AG04449 (cell line): ENCODE data around the gene IFRD2.
"Not testable (repeated sequence)": the region's sequence is repeated elsewhere in the genome, so short reads cannot be mapped to it uniquely, and the experiment has no call there.

Experiments
- CTCF ChIA-PET: fragments of 350-600 bp; formaldehyde crosslinking; extraction: SDS; loops from one replicate; lab custom pipeline; 2021; ENCODE audit warnings: antibody characterized with exemption; lab: Yijun Ruan, JAX
- POLR2A ChIA-PET: fragments of 400-600, 350-600 bp; formaldehyde crosslinking; extraction: SDS; loops from one replicate; lab custom pipeline; 2020; ENCODE audit warnings: antibody characterized with exemption, inconsistent platforms; lab: Yijun Ruan, JAX
- DNase-seq: peaks from one replicate; pipeline ENCODE4 v3.0.0-alpha.2; 2010; ENCODE audit warnings: low read depth, low spot score
- H3K4me3 ChIP-seq: 2 replicates; pipeline ENCODE4 v1.5.1; 2011; ENCODE audit warnings: low read depth, mild to moderate bottlenecking, control low read depth, low read length
- TF ChIP-seq, protein P1 (sequence below): IDR thresholded peaks from one replicate; pipeline ENCODE4 v1.5.1; 2011; ENCODE audit warnings: mild to moderate bottlenecking, moderate library complexity, low read length, control low read depth, inconsistent platforms; ENCODE audit not compliant: insufficient read depth; ENCODE audit errors: missing control alignments

Gene IFRD2

DNA sequence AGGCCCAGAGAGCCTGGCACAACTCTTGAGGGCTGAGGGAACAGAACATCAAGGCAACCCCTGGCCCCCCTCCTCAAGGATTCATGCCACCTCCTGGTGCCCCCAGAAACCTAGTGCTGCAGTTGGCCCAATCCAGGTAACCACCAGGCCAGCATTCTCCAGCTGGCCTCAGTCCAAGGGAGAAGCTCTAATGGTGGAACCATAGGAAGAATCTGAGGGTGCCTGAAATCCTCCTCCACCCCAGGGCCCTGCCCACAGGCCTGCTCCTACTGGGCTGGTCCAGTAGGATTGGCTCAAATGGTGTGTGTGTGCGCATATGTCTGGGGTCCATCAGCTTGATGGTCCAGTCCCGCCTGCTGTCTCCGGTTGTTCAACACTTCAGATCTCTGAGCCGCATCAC is 22.6 kb upstream of the IFRD2 start:
- ChIA-PET POLR2A (interaction anchor here (1.7 kb wide), 1 partner anchor 15 kb away, joined by 5 read pairs; the partner anchor contains the start of genes HYAL3 and NAA80), CTCF (interaction anchor here (1.0 to 3.7 kb wide), 7 partner anchors 9 to 122 kb away, joined by 3 to 20 read pairs (median 4); partner anchors contain the start of genes HYAL2, HYAL3 and NAA80)
- H3K4me3 ChIP-seq, result no peak overlapping the region
- no peak for DNase-seq
- TF ChIP-seq, protein P1, sequence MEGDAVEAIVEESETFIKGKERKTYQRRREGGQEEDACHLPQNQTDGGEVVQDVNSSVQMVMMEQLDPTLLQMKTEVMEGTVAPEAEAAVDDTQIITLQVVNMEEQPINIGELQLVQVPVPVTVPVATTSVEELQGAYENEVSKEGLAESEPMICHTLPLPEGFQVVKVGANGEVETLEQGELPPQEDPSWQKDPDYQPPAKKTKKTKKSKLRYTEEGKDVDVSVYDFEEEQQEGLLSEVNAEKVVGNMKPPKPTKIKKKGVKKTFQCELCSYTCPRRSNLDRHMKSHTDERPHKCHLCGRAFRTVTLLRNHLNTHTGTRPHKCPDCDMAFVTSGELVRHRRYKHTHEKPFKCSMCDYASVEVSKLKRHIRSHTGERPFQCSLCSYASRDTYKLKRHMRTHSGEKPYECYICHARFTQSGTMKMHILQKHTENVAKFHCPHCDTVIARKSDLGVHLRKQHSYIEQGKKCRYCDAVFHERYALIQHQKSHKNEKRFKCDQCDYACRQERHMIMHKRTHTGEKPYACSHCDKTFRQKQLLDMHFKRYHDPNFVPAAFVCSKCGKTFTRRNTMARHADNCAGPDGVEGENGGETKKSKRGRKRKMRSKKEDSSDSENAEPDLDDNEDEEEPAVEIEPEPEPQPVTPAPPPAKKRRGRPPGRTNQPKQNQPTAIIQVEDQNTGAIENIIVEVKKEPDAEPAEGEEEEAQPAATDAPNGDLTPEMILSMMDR, result no peak

DNA sequence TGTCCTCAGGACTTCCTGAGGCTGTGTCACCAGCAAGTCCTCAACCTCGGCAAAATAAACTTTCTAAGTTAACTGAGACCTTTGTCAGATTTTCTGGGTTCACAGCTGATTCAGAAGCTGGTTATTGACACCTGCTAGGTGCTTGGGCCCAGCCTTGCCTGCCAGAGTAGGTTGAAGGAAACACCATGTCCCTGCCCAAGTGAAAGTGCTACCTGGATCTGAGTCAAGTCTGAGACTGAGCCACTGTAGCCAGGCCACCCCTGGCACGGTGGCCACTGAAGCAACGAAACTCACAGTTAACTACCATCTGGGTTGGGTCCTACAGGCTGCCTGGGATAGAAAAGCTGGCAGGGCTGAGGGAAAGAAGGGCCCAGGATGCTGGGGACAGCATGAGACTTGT is 22.1 kb upstream of the IFRD2 start:
- no peak overlapping the region for H3K4me3 ChIP-seq
- POLR2A ChIA-PET, result interaction anchor here (1.7 kb wide), 1 partner anchor 15 kb away, joined by 5 read pairs; the partner anchor contains the start of genes HYAL3 and NAA80
- TF ChIP-seq, protein P1, result no peak
- DNase-seq, result no peak
- CTCF ChIA-PET, result interaction anchor here (1.1 to 3.7 kb wide), 6 partner anchors 9 to 122 kb away, joined by 3 to 20 read pairs (median 4); partner anchors contain the start of genes HYAL2, HYAL3 and NAA80

DNA sequence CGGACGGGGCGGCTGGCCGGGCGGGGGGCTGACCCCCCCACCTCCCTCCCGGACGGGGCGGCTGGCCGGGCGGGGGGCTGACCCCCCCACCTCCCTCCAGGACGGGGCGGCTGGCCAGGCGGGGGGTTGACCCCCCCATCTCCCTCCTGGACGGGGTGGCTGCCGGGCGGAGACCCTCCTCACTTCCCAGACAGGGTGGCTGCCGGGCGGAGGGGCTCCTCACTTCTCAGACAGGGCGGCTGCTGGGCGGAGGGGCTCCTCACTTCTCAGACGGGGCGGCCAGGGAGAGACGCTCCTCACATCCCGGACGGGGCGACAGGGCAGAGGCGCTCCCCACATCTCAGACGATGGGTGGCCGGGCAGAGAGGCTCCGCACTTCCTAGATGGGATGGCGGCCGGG is 19.8 kb upstream of the IFRD2 start:
- POLR2A ChIA-PET, DNase-seq, H3K4me3 ChIP-seq, CTCF ChIA-PET: not testable (repeated sequence)

DNA sequence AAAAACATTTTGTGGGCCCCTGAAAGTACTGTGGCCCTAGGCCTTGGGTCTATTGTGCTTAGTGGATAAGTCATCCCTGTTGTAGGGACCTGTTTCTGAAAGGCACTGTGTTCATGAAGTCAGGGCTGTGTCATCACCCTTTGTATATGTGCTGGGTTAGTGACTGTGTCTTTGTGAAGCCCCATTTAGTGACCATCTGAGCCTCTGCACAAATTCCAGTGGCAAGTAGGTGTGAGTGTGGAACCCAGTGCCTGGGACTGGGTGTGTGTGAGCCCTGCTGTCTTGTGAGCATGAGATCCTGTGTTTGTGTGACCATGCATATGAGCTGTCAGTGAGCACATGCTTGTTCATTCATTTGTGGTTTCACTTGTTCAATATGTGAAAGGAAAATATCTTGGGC is 12.4 kb upstream of the IFRD2 start:
- TF ChIP-seq, protein P1, result no peak
- no peak for DNase-seq
- POLR2A ChIA-PET, result no interaction called here
- CTCF ChIA-PET, result no interaction called here
- no peak overlapping the region for H3K4me3 ChIP-seq

DNA sequence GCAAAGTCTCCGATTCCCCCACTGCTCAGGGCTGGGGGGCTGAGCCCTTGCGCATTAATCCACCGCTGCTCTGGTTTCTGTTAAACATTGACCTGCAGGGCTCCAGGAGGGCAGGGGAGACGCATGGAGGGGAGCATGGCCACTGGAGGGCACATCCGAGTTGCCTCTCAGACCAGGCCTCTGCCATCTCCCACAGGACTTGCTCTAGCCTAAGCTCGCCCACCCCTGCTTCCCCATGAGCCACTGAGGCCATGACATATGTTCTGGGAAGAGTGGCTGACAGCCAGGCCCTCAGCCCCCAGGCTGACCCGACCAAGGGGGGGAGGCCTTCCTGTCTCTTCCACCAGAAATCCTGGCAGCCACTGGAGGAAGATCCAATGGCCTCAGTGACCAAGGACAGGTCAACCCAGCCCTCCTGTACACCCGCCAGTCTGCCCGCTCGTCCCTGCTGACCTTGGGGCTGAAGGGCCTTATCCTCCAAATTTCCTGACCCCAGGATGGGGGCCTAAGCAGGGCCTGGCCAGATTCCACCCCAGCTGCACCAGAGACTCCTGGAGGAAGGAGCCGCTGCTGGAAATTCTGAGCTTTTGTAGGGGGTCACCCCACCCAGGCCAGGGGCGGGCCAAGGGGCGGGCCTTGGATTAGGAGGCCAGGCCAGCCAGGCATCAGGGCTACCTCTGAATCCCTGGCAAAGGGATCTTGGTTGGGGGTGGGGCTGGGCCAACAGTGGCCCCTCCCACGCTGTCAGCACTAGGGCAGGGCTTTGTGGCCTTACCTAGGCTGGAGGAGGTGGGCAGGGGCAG is 11.0 kb upstream of the IFRD2 start, which contains the start of gene HYAL1:
TSS of gene HYAL1 (minus strand) at position 562 of the 803 bp plus-strand sequence. CDS start 618 bp downstream, outside the sequence.
- H3K4me3 ChIP-seq, result no peak within 1 kb of the TSS
- TF ChIP-seq, protein P1, result no peak
- DNase-seq, result no peak
- POLR2A ChIA-PET, result no interaction called here
- CTCF ChIA-PET, result interaction anchor here (1.3 to 1.6 kb wide), 2 partner anchors 12 to 21 kb away, joined by 3 to 4 read pairs; no protein-coding TSS in a partner anchor

DNA sequence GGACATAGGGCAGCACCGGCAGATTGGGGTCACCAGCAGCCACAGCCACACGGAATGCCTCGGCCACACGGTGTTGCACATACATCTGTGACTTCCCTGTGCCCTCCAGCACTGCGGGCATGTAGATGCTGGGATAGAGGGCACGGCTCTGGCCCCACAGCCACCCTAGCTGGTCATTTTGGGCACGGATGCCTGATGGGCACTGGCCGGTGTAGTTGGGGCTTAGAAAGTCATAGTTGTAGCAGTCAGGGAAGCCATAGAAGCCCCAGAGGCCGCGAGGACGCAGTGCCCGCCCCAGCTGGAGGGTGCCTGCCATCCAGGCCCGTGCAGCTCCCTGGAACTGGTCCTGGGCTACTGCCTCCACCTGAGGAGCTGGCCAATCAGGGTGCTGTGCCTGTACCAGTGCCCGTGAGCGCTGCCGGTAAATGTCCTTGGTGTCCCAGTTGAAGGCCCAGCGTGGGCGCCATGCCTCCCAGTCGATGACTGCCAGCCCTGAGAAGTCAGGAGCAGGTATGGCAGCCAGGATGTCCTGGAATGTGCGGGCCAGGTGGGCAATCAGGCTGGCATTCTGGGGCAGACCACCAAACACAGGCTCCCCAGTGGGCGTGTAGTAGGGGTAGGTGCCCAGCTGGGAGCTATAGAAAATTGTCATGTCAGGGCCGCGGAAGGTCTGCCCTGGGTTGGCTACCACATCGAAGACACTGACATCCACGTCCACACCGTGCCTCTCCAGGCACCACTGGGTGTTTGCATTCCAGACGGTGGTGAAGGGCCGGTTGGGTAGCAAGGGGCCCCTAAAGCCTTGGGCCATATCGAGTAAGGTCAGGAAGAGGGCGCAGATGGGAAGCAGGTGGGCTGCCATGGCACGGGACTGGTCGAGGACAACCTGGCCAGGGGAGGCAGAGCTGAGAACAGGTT is 10.1 kb upstream of the IFRD2 start:
- H3K4me3 ChIP-seq, result no peak overlapping the region
- TF ChIP-seq, protein P1, result no peak
- DNase-seq, result no peak
- CTCF ChIA-PET, result interaction anchor here (1.3 to 1.6 kb wide), 2 partner anchors 13 to 22 kb away, joined by 3 to 4 read pairs; no protein-coding TSS in a partner anchor
- POLR2A ChIA-PET, result no interaction called here
